H1 (cell line): Measurements from ENCODE around the gene LY6G5C. TPM values are rescaled to one million over a fixed set of nuclear protein-coding genes. Genes with fewer than 3 reads are reported as not detected.

Experiments
- CHD2 ChIP-seq: IDR thresholded peaks from 2 replicates; pipeline ENCODE4 v1.6.1; 2012; ENCODE audit warnings: low read length, improper control_type of control experiment
- EGR1 ChIP-seq: IDR thresholded peaks from 2 replicates; pipeline ENCODE4 v1.6.1; 2011; ENCODE audit warnings: low read depth, low read length, borderline replicate concordance
- GTF2F1 ChIP-seq: IDR thresholded peaks from 2 replicates; pipeline ENCODE4 v1.6.1; 2012; ENCODE audit warnings: low read depth, low read length, improper control_type of control experiment, borderline replicate concordance
- PHF8 ChIP-seq: fragments of 200-600 bp; sonication (generic); conservative IDR thresholded peaks from 2 replicates; pipeline ENCODE4 v1.7.1; 2012; ENCODE audit warnings: low read depth, mild to moderate bottlenecking, inconsistent platforms, low read length, moderate library complexity
- RXRA ChIP-seq: IDR thresholded peaks from 2 replicates; pipeline ENCODE4 v1.6.1; 2011; ENCODE audit warnings: low read depth, mild to moderate bottlenecking, low read length, moderate library complexity; ENCODE audit not compliant: insufficient read depth
- polyA plus RNA-seq, 7 experiments: library from polyadenylated mRNA; depleted of rRNA in 3 of 7; stranded (reverse) in 5 of 7; unstranded in 2 of 7; fragments of >200 nt in 5 of 7; fragments of 200-250 nt in 2 of 7; gene quantifications; 1 replicate in 5 of 7; 2 replicates in 1 of 7; 4 replicates in 1 of 7; pipeline versions ENCODE4 v1.2.1 to v1.2.3, GENCODE V29; 2011 to 2013; ENCODE audit warnings: missing spikeins in 2 of 7, mixed read lengths in 2 of 7
- total RNA-seq: library from RNA; stranded (reverse); fragmentation: NEBNext Ultra II Directional; extraction: Animal tissue kit (Norgen Biotek cat#: 25700); gene quantifications from 2 replicates; pipeline ENCODE4 v1.2.1, GENCODE V29; 2021
- TF ChIP-seq, protein P1 (sequence below), 3 experiments: IDR thresholded peaks; 1 replicate in 2 of 3; 2 replicates in 1 of 3; pipeline versions ENCODE4 v1.5.1 to v1.6.1; 2011; ENCODE audit warnings: low read length in 3 of 3, mild to moderate bottlenecking in 3 of 3, inconsistent platforms in 2 of 3, low read depth in 1 of 3, moderate library complexity in 1 of 3; ENCODE audit not compliant: insufficient read depth in 1 of 3; ENCODE audit errors: control extremely low read depth in 1 of 3

Gene LY6G5C
- total and polyA plus RNA-seq, 2 of the 8 experiments (the other 6 are each of a cell fraction or from before 2014, with no cell fraction given): 1.1 to 1.8 TPM

DNA sequence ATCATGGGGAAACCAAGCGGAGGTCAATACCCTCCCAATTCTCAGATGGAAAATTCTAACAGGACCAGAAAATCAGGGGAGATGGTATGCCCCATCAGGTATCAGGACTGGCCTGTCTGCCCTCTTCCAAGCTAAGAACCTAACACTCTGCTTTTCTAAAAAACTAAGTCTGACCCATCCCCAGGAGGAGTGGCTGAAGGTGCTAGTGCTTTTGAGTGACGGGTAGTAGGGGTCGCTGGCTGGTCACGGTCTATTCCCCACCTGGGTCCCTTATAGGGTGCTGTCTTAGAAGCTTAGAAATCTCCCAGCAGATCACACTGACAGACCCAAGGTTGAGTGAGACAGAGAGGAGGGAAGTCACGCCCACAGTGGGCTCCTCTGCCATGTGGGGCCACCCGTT is 12.7 kb upstream of the LY6G5C start (continued):
- TF ChIP-seq CHD2 (no peak), RXRA (no peak), PHF8 (no peak), GTF2F1 (no peak), EGR1 (no peak)
- TF ChIP-seq, protein P1, sequence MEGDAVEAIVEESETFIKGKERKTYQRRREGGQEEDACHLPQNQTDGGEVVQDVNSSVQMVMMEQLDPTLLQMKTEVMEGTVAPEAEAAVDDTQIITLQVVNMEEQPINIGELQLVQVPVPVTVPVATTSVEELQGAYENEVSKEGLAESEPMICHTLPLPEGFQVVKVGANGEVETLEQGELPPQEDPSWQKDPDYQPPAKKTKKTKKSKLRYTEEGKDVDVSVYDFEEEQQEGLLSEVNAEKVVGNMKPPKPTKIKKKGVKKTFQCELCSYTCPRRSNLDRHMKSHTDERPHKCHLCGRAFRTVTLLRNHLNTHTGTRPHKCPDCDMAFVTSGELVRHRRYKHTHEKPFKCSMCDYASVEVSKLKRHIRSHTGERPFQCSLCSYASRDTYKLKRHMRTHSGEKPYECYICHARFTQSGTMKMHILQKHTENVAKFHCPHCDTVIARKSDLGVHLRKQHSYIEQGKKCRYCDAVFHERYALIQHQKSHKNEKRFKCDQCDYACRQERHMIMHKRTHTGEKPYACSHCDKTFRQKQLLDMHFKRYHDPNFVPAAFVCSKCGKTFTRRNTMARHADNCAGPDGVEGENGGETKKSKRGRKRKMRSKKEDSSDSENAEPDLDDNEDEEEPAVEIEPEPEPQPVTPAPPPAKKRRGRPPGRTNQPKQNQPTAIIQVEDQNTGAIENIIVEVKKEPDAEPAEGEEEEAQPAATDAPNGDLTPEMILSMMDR (IDR thresholded peaks at IDR 0.05; ENCODE audit: control extremely low read depth in 1 of 3, insufficient read depth in 1 of 3, low read depth in 1 of 3, low read length in 3 of 3): no peak
- TF ChIP-seq, all 59 proteins: peak for 0
